Mucosa of descending colon (tissue), 3 donors: ENCODE results near the gene ZYG11A. TPM values are rescaled to one million over a fixed set of nuclear protein-coding genes. Genes with fewer than 3 reads are reported as not detected.
A peak's percentile ranks its signal among the peaks of the same experiment; 100 is the strongest.

ENCODE experiments used
- ATAC-seq: fragments of 200-7000 bp; cut with Tn5 transposase; one replicate; pipeline ENCODE4 v1.9.1; 2020; ENCODE audit warnings: mild to moderate bottlenecking, moderate library complexity
- DNase-seq, 3 donors: peaks; one replicate each; pipeline ENCODE4 v3.0.0-alpha.2; 2020
- H3K36me3 ChIP-seq: fragments of 200-600 bp; one replicate; pipeline ENCODE4 v1.8.0; 2021; ENCODE audit warnings: low read depth, mild to moderate bottlenecking
- H3K4me1 ChIP-seq: fragments of 200-600 bp; one replicate; pipeline ENCODE4 v1.8.0; 2021; ENCODE audit warnings: low read depth, mild to moderate bottlenecking
- H3K4me3 ChIP-seq: fragments of 200-600 bp; one replicate; pipeline ENCODE4 v1.8.0; 2021; ENCODE audit warnings: mild to moderate bottlenecking
- H3K9me3 ChIP-seq: fragments of 200-600 bp; one replicate; pipeline ENCODE4 v1.8.0; 2021; ENCODE audit warnings: mild to moderate bottlenecking
- intact Hi-C, 2 donors: fragments of 100-400 bp; cut with DNase I in 1 of 2; cut with micrococcal nuclease in 1 of 2; formaldehyde crosslinking; loops; one replicate each; pipeline versions ENCODE4 v1.11.0 to v1.11.1; 2022; cut with DNase I, micrococcal nuclease
- total RNA-seq, 3 donors: library from RNA; stranded (reverse); fragmentation: NEBNext Ultra II Directional in 2 of 3; extraction: Animal tissue kit (Norgen Biotek cat#: 25700) in 2 of 3; gene quantifications; one replicate each; pipeline versions ENCODE4 v1.2.1 to v1.2.4, GENCODE V29; 2021 to 2023
- TF ChIP-seq, protein P1 (sequence below): fragments of 200-600 bp; IDR thresholded peaks from one replicate; pipeline ENCODE4 v1.8.0; 2022; ENCODE audit warnings: antibody characterized with exemption, mild to moderate bottlenecking
- donor health status: DM: no; HTN: no; CAD: no; lungs with moderate emphysema.
- donor health status: DM: no; HTN: no; CAD: no.
- donor health status: DM: no; HTN: yes; CAD: no.

The ZYG11A gene
- total RNA-seq, 3 donors from 2014 or later = 0.07 to 0.12 TPM; not detected in 1

DNA sequence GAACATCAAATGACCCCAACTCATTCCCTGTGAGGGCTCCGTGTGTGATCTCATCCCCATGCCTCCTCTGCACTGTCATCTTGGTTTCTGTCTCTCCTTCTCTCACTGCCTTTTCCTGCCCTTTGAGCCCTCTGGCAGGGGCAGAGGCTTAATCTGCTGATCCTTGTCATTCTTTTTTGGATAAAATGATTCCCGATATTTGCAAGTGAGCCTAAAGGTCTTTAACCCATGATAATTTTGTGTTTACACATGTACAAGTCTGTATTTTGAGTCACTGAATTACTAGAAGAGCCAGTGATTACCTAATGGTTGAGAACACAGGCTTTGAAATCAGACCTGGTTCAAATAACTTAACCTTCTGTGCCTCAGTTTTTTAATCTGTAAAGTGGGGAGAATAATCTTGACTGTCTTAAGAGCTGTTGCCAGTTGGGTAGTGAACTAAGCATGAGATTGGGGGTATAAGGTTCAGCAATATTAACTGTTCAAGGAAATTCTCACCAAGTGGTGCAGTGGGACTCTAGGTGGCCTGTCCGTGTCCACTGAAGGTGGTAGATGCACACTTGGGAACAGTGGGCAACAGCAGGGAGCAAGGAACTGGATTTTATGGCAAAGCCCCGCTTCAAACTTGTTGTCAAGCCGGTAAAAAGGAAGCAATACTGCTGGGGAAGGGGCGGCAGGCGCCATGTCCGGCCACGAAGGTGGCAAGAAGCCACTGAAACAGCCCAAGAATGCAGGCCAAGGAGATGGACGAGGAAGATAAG, 77.3 kb downstream of the ZYG11A start:
- H3K9me3 ChIP-seq = no peaks in the 10 kb centered on the region
- intact Hi-C loops = no loop called here
- DNase-seq = no peak
- no peaks in the 10 kb centered on the region for H3K36me3 ChIP-seq
- TF ChIP-seq, protein P1, sequence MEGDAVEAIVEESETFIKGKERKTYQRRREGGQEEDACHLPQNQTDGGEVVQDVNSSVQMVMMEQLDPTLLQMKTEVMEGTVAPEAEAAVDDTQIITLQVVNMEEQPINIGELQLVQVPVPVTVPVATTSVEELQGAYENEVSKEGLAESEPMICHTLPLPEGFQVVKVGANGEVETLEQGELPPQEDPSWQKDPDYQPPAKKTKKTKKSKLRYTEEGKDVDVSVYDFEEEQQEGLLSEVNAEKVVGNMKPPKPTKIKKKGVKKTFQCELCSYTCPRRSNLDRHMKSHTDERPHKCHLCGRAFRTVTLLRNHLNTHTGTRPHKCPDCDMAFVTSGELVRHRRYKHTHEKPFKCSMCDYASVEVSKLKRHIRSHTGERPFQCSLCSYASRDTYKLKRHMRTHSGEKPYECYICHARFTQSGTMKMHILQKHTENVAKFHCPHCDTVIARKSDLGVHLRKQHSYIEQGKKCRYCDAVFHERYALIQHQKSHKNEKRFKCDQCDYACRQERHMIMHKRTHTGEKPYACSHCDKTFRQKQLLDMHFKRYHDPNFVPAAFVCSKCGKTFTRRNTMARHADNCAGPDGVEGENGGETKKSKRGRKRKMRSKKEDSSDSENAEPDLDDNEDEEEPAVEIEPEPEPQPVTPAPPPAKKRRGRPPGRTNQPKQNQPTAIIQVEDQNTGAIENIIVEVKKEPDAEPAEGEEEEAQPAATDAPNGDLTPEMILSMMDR = no peak
- ATAC-seq = no peak
- H3K4me3 ChIP-seq = no peak overlapping the region
- H3K4me1 ChIP-seq = peaks cover 12% of the 10 kb centered on the region

DNA sequence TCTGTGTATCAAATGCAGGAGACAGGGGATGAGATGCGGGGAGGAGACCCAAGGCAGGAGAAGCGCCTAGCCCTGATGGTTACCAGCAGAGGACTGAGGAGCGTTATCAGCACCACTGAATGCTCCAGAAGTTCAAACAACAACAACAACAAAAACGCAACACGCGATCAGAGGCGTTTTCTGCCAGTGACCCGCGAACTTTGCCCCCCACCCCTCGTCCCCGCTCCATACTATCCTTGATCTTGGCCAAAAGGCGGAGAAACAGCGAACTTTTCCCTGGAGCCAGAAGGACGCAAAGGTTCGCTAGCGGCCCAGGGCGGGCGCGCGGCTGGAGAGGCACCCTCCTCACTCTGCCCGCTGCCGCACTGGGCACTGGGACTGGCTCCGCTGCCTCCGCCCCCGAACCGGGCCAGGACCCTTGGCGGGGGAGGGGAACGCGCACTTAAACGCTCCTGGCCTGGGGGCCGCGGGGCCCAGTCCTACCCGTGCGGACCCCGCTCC, 78.3 kb downstream of the ZYG11A start:
- intact Hi-C loops = no loop called here
- Histone ChIP-seq H3K36me3 (no peaks in the 10 kb centered on the region), H3K4me3 (peak overlapping the region; percentile 54), H3K4me1 (peaks cover 12% of the 10 kb centered on the region), H3K9me3 (no peaks in the 10 kb centered on the region)
- ATAC-seq = peak; percentile 76
- TF ChIP-seq, protein P1 = no peak
- DNase-seq = peak in 2 of 3 donors; percentile 47 to 64

DNA sequence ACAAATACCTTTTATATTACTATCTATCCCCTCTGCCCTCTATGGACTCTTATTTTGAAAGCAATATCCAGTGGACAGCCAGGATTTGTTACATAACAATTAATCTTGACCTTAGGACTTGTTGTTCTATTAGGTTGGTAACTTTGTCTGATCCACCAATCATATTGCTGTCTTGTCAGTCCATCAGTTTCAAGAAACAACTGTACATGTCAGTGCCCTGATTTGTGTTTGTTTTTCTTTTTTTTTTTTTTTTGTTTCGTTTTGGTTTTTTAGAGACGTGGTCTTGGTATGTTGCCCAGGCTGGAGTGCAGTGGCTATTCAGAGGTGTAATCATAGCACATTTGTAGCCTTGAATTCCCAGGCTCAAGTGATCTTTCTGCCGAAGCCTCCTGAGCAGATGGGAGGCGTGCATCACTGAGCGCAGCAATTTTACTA, 83.0 kb downstream of the ZYG11A start:
- H3K4me3 ChIP-seq = no peak overlapping the region
- H3K36me3 ChIP-seq = no peaks in the 10 kb centered on the region
- H3K9me3 ChIP-seq = no peaks in the 10 kb centered on the region
- ATAC-seq (no peak), DNase-seq (no peak)
- intact Hi-C loops = no loop called here
- TF ChIP-seq, protein P1 = no peak
- H3K4me1 ChIP-seq = peaks cover 8% of the 10 kb centered on the region

DNA sequence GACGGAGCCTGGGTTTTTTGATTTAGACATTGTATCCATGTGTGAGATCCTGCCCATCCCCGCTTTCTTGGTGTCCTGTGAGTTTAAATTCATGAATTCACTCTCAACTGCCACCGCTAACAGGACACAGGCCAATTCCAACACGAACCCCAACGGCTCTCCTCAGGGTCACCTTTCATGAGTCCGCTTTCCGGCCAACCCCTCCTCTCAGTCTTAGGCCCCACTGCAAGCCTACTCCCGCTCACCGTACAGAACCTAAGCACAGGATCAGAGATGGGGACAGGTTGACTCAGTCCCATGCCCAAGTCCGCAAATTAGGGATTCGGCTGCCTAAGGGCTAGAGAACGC, 84.3 kb downstream of the ZYG11A start:
- ATAC-seq = no peak
- H3K4me1 ChIP-seq = peaks cover 5% of the 10 kb centered on the region
- no peaks in the 10 kb centered on the region for H3K9me3 ChIP-seq
- intact Hi-C loops = no loop called here
- peak overlapping the region; percentile 55 for H3K4me3 ChIP-seq
- no peak for DNase-seq
- TF ChIP-seq, protein P1 = no peak
- H3K36me3 ChIP-seq = no peaks in the 10 kb centered on the region

DNA sequence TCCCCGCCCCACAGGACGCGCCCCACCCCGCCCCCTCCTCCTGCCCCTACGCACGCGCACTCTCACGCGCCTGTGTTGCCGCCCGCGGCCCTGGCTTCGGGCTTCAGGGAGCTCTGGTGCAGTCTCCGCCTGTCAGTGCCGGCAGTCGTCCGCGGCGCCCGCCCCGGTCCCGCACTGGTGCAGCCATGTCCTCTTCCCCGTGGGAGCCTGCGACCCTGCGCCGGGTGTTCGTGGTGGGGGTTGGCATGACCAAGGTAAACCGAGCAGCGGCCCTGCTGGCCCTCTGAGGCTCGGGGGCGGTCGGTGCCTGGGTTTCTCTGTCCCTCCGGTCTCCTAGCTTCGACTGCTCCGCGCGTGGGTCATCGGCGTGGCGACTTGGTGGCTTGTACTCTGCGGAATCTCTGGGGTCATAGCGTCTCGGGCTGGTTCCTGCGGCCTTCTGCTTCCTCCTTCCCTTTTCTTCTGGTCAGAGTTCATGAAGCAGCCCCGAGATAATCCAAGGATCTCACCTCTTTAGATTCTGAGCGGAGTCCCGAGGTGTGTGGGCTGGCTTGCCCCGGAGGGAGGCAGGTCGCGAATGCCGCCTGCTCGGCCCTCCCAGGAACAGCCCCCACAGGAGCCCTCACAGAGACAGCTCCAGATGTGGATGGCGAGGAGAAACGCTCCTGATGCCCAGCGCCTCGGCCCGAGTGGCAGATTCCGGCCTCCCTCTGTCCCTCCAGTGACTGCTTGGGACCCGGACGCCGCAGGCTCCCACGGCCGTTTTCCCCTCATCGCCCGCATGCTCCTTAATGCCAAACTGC, 84.9 kb downstream of the ZYG11A start, which contains the start of gene SCP2:
Gene SCP2, plus strand, starts transcription at position 65 of the 803 bp plus-strand sequence. Its CDS starts 121 bp downstream, at position 186.
- peak within 1 kb of the TSS; percentile 55 for H3K4me3 ChIP-seq
- peak; percentile 82 to 90 (median 90) for DNase-seq
- no peaks in the 10 kb centered on the region for H3K36me3 ChIP-seq
- TF ChIP-seq, protein P1 = no peak
- peaks cover 5% of the 10 kb centered on the region for H3K4me1 ChIP-seq
- intact Hi-C loops = no loop called here
- H3K9me3 ChIP-seq = no peaks in the 10 kb centered on the region
- ATAC-seq = peak; percentile 96
